CD8-positive, alpha-beta memory T cell (primary cell): Measurements from ENCODE around the gene DSCAML1. TPM values are rescaled to one million over a fixed set of nuclear protein-coding genes. Genes with fewer than 3 reads are reported as not detected.

Experiments
- CTCF ChIA-PET: fragments of 350-600 bp; sonication (Branson Sonifier 250); formaldehyde crosslinking; loops from one replicate; lab custom pipeline; 2021; ENCODE audit warnings: antibody characterized with exemption; lab: Charles Lee
- POLR2A ChIA-PET: fragments of 350-600 bp; sonication (Branson Sonifier 250); formaldehyde crosslinking; loops from one replicate; lab custom pipeline; 2021; ENCODE audit warnings: antibody characterized with exemption; lab: Charles Lee
- DNase-seq, 5 donors: peaks; one replicate each; pipeline versions ENCODE4 v3.0.0 to v3.0.0-alpha.2; 2020 to 2022; ENCODE audit warnings: mixed read lengths in 1 of 5
- H3K27ac ChIP-seq: one replicate; pipeline ENCODE4 v1.7.0; 2013; ENCODE audit warnings: low read depth, mild to moderate bottlenecking, low read length, moderate library complexity
- H3K27me3 ChIP-seq: 2 replicates; pipeline ENCODE4 v1.7.0; 2013; ENCODE audit warnings: low read length, mild to moderate bottlenecking; ENCODE audit not compliant: insufficient read depth, poor library complexity, severe bottlenecking
- H3K36me3 ChIP-seq: 2 replicates; pipeline ENCODE4 v1.7.0; 2013; ENCODE audit warnings: mild to moderate bottlenecking, low read length, moderate library complexity; ENCODE audit not compliant: insufficient read depth
- H3K4me1 ChIP-seq: 2 replicates; pipeline ENCODE4 v1.7.0; 2013; ENCODE audit warnings: mild to moderate bottlenecking, low read length, moderate library complexity; ENCODE audit not compliant: insufficient read depth
- H3K4me3 ChIP-seq: 2 replicates; pipeline ENCODE4 v1.7.0; 2013; ENCODE audit warnings: mild to moderate bottlenecking, low read length
- H3K9me3 ChIP-seq: 2 replicates; pipeline ENCODE4 v1.7.0; 2013; ENCODE audit warnings: mild to moderate bottlenecking, low read length
- H3K27ac Mint-ChIP-seq, 8 donors: one replicate each; pipeline ENCODE4 v1.8.0; 2020 to 2021; ENCODE audit warnings: mixed read lengths in 8 of 8, mild to moderate bottlenecking in 6 of 8, inconsistent platforms in 3 of 8, moderate library complexity in 3 of 8
- H3K27me3 Mint-ChIP-seq, 2 donors: one replicate each; pipeline ENCODE4 v1.8.0; 2020 to 2021; ENCODE audit warnings: mixed read lengths in 2 of 2, mild to moderate bottlenecking in 1 of 2, moderate library complexity in 1 of 2
- H3K36me3 Mint-ChIP-seq, 3 donors: one replicate each; pipeline ENCODE4 v1.8.0; 2020 to 2021; ENCODE audit warnings: mixed read lengths in 3 of 3, inconsistent platforms in 1 of 3, mild to moderate bottlenecking in 1 of 3
- H3K4me1 Mint-ChIP-seq, 3 donors: one replicate each; pipeline ENCODE4 v1.8.0; 2020 to 2021; ENCODE audit warnings: mixed read lengths in 3 of 3, inconsistent platforms in 1 of 3, mild to moderate bottlenecking in 1 of 3
- H3K4me3 Mint-ChIP-seq, 7 donors: one replicate each; pipeline ENCODE4 v1.8.0; 2020 to 2021; ENCODE audit warnings: mixed read lengths in 7 of 7, mild to moderate bottlenecking in 6 of 7, moderate library complexity in 4 of 7, inconsistent platforms in 2 of 7
- H3K9me3 Mint-ChIP-seq, 5 donors: one replicate each; pipeline ENCODE4 v1.8.0; 2020 to 2022; ENCODE audit warnings: mixed read lengths in 5 of 5, mild to moderate bottlenecking in 3 of 5, moderate library complexity in 2 of 5, inconsistent platforms in 1 of 5
- polyA plus RNA-seq: library from polyadenylated mRNA; unstranded; fragments of 300-500 nt; fragmentation: Illumina TruSeq; gene quantifications from one replicate; pipeline ENCODE4 v1.2.3, GENCODE V29; 2021
- total RNA-seq, 2 experiments: library from RNA; stranded (reverse); gene quantifications; one replicate each; pipeline ENCODE4 v1.2.3, GENCODE V29; 2021

Gene DSCAML1
- total and polyA plus RNA-seq, 3 experiments from 2014 or later = 0.48 to 0.91 TPM; not detected in 1

DNA sequence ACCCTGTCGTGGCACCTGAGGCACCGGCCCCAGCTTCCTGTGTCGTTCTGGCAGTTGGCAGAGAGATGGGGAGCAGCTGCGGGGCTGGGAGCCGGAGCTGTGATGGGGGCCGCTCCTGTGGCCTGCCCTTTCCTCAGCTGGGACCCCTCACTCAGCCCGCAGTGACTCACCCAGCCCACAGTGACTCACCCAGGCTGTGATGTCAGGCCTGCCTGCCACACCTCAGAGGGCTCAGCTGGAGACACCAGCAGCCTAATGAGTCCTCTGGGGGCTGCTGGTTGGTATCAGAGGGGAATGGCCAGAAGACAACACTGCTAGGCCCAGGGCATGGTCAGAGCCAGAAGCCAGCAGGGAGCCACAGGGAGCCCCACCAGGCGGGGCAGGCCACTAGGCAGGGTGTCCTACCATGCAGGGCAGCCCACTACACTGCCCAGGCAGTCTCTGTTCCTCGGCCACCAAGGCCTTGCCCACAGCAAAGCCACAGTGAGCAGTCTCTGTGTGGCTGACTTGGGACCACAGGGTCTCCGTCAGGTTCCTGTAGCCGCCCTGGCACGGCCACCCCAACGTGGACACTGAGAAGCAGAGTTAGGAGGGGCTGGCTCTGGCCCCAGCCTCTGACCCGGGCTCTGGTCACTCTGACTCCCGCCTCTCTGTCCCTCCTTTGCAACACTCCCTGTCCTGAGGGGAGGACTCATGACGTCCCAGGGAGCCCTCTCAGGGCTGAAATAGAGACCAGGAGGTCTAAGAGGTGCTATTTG is 31.8 kb upstream of the DSCAML1 start:
- H3K27me3 Mint-ChIP-seq = peaks cover 0 to 2% of the 10 kb centered on the region in 2 donors
- H3K4me1 Mint-ChIP-seq = peaks cover 65 to 83% (median 67%) of the 10 kb centered on the region in 3 donors
- peak overlapping the region; percentile 21 for H3K27ac ChIP-seq
- CTCF ChIA-PET = interaction anchor here (0.7 to 15.2 kb wide), 11 partner anchors 9 to 403 kb away, joined by 3 to 255 read pairs (median 6); no protein-coding TSS in a partner anchor
- H3K27me3 ChIP-seq = no peaks in the 10 kb centered on the region
- H3K4me3 ChIP-seq = no peak overlapping the region
- H3K4me1 ChIP-seq = peaks cover 46% of the 10 kb centered on the region
- H3K27ac Mint-ChIP-seq = peak overlapping the region; percentile 88 to 97 (median 94)
- H3K36me3 ChIP-seq = no peaks in the 10 kb centered on the region
- POLR2A ChIA-PET = interaction anchor here (0.7 to 1.4 kb wide), 3 partner anchors 14 to 173 kb away, joined by 3 to 8 read pairs (median 4); no protein-coding TSS in a partner anchor
- no peaks in the 10 kb centered on the region for H3K36me3 Mint-ChIP-seq
- peak; percentile 51 to 95 (median 71) for DNase-seq
- no peaks in the 10 kb centered on the region for H3K9me3 ChIP-seq
- no peaks in the 10 kb centered on the region for H3K9me3 Mint-ChIP-seq
- H3K4me3 Mint-ChIP-seq = peak overlapping the region; percentile 7 to 89 (median 57)

DNA sequence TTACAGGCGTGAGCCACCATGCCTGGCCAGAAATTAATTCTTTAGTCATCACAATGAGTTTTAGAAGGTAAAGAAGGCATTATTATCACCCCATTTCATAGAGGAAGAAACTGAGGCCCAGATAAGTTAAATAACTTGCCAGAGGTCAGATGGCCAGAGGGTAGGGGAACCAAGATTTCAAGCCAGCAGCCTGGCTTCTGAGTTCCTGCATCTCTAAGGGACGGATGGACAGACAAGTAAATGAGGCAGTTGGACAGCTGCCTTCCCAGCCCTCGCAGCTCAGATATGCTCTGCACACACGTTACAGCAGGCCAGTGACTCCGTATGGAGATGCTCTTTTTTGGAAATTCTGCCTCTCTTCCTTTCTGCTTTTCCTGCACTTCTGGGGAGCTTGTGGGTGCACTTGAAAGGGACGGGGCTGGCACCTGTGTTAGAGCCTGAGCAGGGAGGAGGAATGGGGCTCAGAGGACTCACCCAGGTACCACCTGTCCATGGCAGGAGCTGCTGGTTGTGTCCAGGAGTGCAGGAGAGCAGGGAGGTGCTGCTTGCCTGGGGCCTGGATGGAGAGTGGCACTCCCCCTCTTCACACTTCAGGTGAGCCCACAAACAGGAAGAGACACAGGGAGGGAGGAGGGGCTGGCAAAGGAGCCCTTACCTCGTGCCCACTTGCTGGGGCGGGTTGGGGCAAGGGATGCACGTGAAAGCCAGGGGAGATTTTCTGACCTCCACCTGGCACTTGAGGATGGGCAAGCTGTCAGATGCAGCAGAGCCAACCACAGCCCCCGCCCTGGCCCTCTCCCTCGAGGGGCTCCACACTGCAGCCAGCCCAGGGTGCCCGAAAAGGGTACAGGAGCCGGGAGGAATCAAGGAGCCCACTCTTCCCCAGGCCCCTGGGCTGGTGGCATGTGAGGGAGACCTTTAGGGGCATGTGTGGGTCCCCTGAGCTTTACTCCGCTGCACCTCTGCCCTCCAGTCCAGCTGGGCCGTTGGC is 30.8 kb upstream of the DSCAML1 start:
- peak in 4 of 5 donors; percentile 37 to 70 (median 48) for DNase-seq
- H3K4me1 Mint-ChIP-seq = peaks cover 74 to 93% (median 75%) of the 10 kb centered on the region in 3 donors

DNA sequence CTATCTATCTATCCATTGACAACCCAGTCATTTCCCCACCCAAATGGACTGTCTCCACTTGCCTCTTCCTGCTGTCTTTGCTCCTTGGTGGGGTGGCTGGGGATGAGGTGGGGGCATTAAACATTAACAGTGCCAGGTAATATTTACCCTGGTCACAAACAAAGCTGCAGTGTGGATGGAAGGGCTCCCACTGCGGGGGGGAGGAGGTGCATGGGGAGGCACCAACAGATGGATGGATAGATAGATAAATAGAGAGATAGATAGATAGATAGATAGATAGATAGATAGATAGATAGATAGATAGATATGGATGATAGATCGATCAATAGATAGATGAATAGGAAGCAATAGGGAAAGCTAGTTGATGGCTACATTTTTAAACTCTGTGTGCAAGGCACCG is 29.8 kb upstream of the DSCAML1 start:
- no peaks in the 10 kb centered on the region for H3K9me3 ChIP-seq
- no peak overlapping the region for H3K27ac ChIP-seq
- ChIA-PET POLR2A (interaction anchor here (0.6 to 0.7 kb wide), 2 partner anchors 109 to 124 kb away, joined by 3 read pairs; no protein-coding TSS in a partner anchor), CTCF (interaction anchor here (2.3 to 15.2 kb wide), 5 partner anchors 9 to 225 kb away, joined by 10 to 255 read pairs (median 22); no protein-coding TSS in a partner anchor)
- Mint-ChIP-seq H3K9me3 (no peaks in the 10 kb centered on the region), H3K4me1 (peaks cover 76 to 94% (median 80%) of the 10 kb centered on the region in 3 donors), H3K4me3 (peak overlapping the region in 4 of 7 donors; percentile 1 to 64 (median 34)), H3K27me3 (peaks cover 0 to 2% of the 10 kb centered on the region in 2 donors), H3K36me3 (peaks cover 0 to 2% (median 0%) of the 10 kb centered on the region in 3 donors), H3K27ac (peak overlapping the region in 7 of 8 donors; percentile 8 to 93 (median 54))
- peaks cover 65% of the 10 kb centered on the region for H3K4me1 ChIP-seq
- no peak for DNase-seq
- H3K4me3 ChIP-seq = no peak overlapping the region
- H3K27me3 ChIP-seq = no peaks in the 10 kb centered on the region
- no peaks in the 10 kb centered on the region for H3K36me3 ChIP-seq

More for the DNA sequence above, 30.8 kb upstream of the DSCAML1 start:
- Mint-ChIP-seq H3K9me3 (no peaks in the 10 kb centered on the region), H3K36me3 (no peaks in the 10 kb centered on the region), H3K27ac (peak overlapping the region; percentile 88 to 97 (median 94)), H3K27me3 (peaks cover 0 to 2% of the 10 kb centered on the region in 2 donors), H3K4me3 (peak overlapping the region in 6 of 7 donors; percentile 55 to 89 (median 64))
- Histone ChIP-seq H3K27me3 (no peaks in the 10 kb centered on the region), H3K4me3 (no peak overlapping the region), H3K4me1 (peaks cover 56% of the 10 kb centered on the region), H3K9me3 (no peaks in the 10 kb centered on the region), H3K36me3 (no peaks in the 10 kb centered on the region), H3K27ac (peak overlapping the region; percentile 21)
- ChIA-PET POLR2A (interaction anchor here (0.7 to 1.4 kb wide), 3 partner anchors 13 to 223 kb away, joined by 4 to 8 read pairs (median 4); no protein-coding TSS in a partner anchor), CTCF (interaction anchor here (0.7 to 15.2 kb wide), 12 partner anchors 8 to 402 kb away, joined by 3 to 255 read pairs (median 8); no protein-coding TSS in a partner anchor)

DNA sequence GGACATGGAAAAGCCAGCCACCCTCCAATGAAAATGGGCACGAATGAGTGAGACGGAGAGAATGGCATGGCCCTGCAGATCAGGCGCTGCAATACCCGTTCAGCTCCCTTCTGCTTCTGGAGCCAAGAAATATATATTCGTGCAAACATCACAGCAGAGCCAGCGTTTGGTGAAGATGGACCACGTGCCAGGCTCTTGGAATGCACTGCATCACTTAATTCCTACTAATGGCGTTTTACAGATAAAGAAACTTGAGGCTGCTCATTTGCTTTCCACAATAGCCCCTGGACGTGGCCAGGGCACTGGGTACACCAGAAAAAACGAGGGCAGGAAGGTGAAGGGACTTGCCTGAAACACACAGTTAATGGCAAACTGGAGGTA is 29.2 kb upstream of the DSCAML1 start:
- H3K4me1 ChIP-seq = peaks cover 67% of the 10 kb centered on the region
- H3K27me3 Mint-ChIP-seq = peaks cover 0 to 2% of the 10 kb centered on the region in 2 donors
- no peaks in the 10 kb centered on the region for H3K27me3 ChIP-seq
- peak overlapping the region in 1 of 7 donors; percentile 64 for H3K4me3 Mint-ChIP-seq
- peaks cover 0 to 4% (median 0%) of the 10 kb centered on the region in 3 donors for H3K36me3 Mint-ChIP-seq
- H3K4me3 ChIP-seq = no peak overlapping the region
- peak overlapping the region in 6 of 8 donors; percentile 26 to 93 (median 78) for H3K27ac Mint-ChIP-seq
- H3K27ac ChIP-seq = no peak overlapping the region
- peaks cover 75 to 92% (median 79%) of the 10 kb centered on the region in 3 donors for H3K4me1 Mint-ChIP-seq
- no peaks in the 10 kb centered on the region for H3K9me3 Mint-ChIP-seq
- DNase-seq = no peak
- no peaks in the 10 kb centered on the region for H3K9me3 ChIP-seq
- ChIA-PET POLR2A (interaction anchor here (0.6 to 0.7 kb wide), 2 partner anchors 110 to 125 kb away, joined by 3 read pairs; no protein-coding TSS in a partner anchor), CTCF (interaction anchor here (2.3 to 15.2 kb wide), 4 partner anchors 9 to 226 kb away, joined by 10 to 255 read pairs (median 168); no protein-coding TSS in a partner anchor)
- no peaks in the 10 kb centered on the region for H3K36me3 ChIP-seq

DNA sequence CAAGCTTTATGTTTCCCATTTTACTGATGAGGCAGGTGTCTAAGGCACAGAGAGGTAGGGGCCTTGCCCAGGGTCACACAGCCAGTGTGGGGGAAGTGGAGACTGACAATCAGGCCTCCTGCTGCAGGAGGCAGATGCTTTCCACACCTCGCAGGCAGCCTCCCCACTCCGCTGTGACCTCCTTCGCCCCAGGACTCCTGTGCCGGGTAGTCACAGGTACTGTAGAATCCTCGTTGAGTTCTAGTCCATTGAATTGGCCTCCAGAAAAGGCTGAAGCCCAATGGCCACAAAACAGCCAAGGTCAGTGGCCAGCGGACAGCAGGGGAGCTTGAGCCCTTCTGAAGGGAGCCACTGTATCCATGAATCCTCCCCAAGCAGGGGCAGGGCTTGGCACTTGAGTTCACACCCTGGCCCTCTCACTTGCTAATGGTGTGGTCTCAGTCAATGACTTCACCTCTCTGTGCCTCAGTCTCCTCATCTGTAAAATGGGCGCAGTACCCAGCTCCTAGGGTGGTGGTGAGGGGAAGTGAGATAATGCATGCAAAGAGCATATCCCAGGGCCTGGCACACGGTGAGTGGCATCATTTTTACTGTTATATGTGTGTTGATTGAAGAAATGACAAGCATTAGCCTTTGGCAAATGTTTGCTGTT is 28.6 kb upstream of the DSCAML1 start:
- peaks cover 62% of the 10 kb centered on the region for H3K4me1 ChIP-seq

DNA sequence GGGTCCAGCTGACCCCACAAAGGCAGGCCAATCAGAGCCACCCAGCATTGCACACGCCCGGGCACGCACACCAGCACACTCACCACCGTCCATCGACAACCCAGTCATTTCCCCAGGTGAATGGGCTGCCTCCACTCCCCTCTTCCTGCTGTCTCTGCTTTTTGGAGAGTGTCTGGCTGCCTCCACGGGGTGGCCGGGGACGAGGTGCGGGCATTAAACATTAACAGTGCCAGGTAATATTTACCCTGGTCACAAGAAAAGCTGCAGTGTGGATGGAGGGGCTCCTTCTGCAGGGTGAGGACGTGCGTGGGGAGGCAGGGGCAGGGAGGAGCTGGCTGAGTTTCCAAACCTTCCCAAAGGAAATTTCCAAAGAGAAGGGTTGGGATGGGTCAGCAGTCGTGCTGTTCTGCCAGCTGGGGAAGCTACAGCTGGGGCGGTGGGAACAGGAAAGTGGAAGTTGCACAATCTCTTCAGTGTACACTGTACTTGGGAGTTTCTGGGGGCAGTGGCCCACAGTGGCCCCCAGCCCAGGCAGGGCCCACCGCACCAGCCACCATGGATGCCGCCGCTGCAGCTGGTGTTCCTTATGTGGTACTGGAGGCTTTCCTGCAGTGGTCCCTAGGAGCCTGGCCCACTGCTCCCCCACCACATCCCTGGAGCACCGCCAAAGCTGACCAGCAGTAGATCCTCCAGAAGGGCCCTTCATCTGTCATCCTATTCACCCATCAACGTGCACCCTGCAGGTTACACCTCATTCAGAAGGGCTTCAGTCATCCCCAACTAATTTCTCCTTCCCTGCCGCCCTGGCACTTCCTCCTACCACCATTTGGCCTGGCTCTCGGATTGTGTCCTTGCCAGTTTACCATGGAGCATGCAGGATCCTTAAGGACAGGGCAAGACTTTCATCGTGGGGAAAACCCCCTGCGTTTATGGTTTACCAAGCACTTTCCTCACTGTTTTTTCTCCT is 27.8 kb upstream of the DSCAML1 start, which contains the start of gene FXYD2:
Gene FXYD2, minus strand, starts transcription at position 174 of the 967 bp plus-strand sequence. Its CDS starts 66 bp downstream, at position 108.
- Histone ChIP-seq H3K27me3 (no peaks in the 10 kb centered on the region), H3K4me3 (no peak within 1 kb of the TSS), H3K36me3 (no peaks in the 10 kb centered on the region), H3K9me3 (no peaks in the 10 kb centered on the region), H3K4me1 (peaks cover 54% of the 10 kb centered on the region), H3K27ac (no peak within 1 kb of the TSS)
- ChIA-PET POLR2A (interaction anchor here (1.1 to 2.4 kb wide), 2 partner anchors 10 to 227 kb away, joined by 3 to 8 read pairs; no protein-coding TSS in a partner anchor), CTCF (interaction anchor here (2.3 to 15.2 kb wide), 6 partner anchors 7 to 227 kb away, joined by 10 to 255 read pairs (median 61); no protein-coding TSS in a partner anchor)
- Mint-ChIP-seq H3K9me3 (no peaks in the 10 kb centered on the region), H3K4me3 (peak within 1 kb of the TSS in 5 of 7 donors; percentile 10 to 80 (median 54)), H3K4me1 (peaks cover 64 to 79% (median 66%) of the 10 kb centered on the region in 3 donors), H3K36me3 (peaks cover 0 to 6% (median 0%) of the 10 kb centered on the region in 3 donors), H3K27me3 (peaks cover 0 to 1% of the 10 kb centered on the region in 2 donors), H3K27ac (peak within 1 kb of the TSS; percentile 42 to 96 (median 83))
- DNase-seq = peak in 1 of 5 donors; percentile 42

More for the DNA sequence above, 28.6 kb upstream of the DSCAML1 start:
- no peak overlapping the region for H3K4me3 ChIP-seq
- H3K9me3 ChIP-seq = no peaks in the 10 kb centered on the region
- DNase-seq = peak in 1 of 5 donors; percentile 45
- H3K27ac ChIP-seq = no peak overlapping the region
- Mint-ChIP-seq H3K36me3 (peaks cover 0 to 4% (median 0%) of the 10 kb centered on the region in 3 donors), H3K4me1 (peaks cover 70 to 87% (median 74%) of the 10 kb centered on the region in 3 donors), H3K9me3 (no peaks in the 10 kb centered on the region), H3K4me3 (peak overlapping the region in 1 of 7 donors; percentile 23), H3K27ac (peak overlapping the region in 7 of 8 donors; percentile 8 to 90 (median 66)), H3K27me3 (peaks cover 0 to 2% of the 10 kb centered on the region in 2 donors)
- no peaks in the 10 kb centered on the region for H3K36me3 ChIP-seq
- POLR2A ChIA-PET = no interaction called here
- H3K27me3 ChIP-seq = no peaks in the 10 kb centered on the region
- CTCF ChIA-PET = interaction anchor here (2.3 to 15.2 kb wide), 5 partner anchors 8 to 227 kb away, joined by 10 to 255 read pairs (median 87); no protein-coding TSS in a partner anchor
